Coronary artery (tissue), 2 donors: ENCODE results near the gene INAFM1.

Source experiments
- DNase-seq: peaks from one replicate; pipeline ENCODE4 v3.0.0-alpha.2; 2017; ENCODE audit warnings: low spot score
- H3K27ac ChIP-seq, 2 donors: fragments of 200-600 bp; sonication (generic); one replicate each; pipeline ENCODE4 v1.5.1; 2016 to 2019
- H3K4me3 ChIP-seq: fragments of 200-600 bp; sonication (generic); 2 replicates; pipeline ENCODE4 v1.5.1; 2016; ENCODE audit warnings: mild to moderate bottlenecking, moderate library complexity
- TF ChIP-seq, protein P1 (sequence below): fragments of 200-600 bp; sonication (generic); IDR thresholded peaks from one replicate; pipeline ENCODE4 v1.5.1; 2019; ENCODE audit warnings: antibody characterized with exemption

INAFM1 gene

DNA sequence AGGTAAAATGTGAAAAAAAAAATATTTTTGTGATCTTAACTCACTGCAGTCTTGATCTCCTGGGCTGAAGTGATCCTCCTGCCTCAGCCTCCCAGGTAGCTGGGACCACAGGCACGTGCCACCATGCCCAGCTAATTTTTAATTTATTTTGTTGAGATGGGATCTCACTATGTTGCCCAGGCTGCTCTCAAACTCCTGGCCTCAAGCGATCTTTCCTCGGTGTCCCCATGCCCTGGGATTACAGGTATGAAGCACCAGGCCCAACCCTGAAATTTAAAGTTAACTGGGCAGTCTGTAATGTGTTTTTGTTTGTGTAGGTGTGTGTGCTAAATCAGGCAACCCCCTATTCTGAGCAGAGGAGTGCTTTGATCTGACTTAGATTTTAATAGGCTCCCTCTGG is 31.6 kb downstream of the INAFM1 start:
- DNase-seq: no peak
- TF ChIP-seq, protein P1, sequence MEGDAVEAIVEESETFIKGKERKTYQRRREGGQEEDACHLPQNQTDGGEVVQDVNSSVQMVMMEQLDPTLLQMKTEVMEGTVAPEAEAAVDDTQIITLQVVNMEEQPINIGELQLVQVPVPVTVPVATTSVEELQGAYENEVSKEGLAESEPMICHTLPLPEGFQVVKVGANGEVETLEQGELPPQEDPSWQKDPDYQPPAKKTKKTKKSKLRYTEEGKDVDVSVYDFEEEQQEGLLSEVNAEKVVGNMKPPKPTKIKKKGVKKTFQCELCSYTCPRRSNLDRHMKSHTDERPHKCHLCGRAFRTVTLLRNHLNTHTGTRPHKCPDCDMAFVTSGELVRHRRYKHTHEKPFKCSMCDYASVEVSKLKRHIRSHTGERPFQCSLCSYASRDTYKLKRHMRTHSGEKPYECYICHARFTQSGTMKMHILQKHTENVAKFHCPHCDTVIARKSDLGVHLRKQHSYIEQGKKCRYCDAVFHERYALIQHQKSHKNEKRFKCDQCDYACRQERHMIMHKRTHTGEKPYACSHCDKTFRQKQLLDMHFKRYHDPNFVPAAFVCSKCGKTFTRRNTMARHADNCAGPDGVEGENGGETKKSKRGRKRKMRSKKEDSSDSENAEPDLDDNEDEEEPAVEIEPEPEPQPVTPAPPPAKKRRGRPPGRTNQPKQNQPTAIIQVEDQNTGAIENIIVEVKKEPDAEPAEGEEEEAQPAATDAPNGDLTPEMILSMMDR: no peak
- no peak overlapping the region for H3K27ac ChIP-seq
- H3K4me3 ChIP-seq: no peak overlapping the region

GRCh38 chr19:47309038-47309437 is 34.4 kb downstream of the INAFM1 start:
- Histone ChIP-seq H3K27ac (peak overlapping the region in 1 of 2 donors; percentile 47), H3K4me3 (peak overlapping the region; percentile 12)
- TF ChIP-seq, protein P1: no peak
- no peak for DNase-seq

DNA sequence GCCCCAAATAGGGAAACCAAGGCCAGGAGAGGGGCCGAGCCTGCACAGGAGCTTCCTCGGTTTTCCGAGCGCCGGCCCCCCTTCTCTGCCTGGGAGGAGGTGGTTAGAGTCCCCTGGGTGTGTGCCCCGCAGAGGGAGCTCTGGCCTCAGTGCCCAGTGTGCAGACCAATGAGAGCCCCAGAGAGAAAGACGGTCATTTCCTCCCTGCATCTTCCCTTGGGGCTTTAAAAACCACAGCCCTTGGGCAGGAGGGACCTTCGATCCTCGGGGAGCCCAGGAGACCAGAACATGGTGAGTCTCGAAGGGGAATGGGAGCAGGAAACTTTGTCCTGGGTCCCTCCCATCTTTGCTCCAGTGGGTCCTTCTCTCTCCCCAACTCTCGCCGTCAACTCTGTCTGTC is 34.9 kb downstream of the INAFM1 start, which contains the start of gene C5AR1:
C5AR1 (plus strand) TSS at position 254 of the 400 bp plus-strand sequence; CDS start at position 289, 35 bp downstream.
- TF ChIP-seq, protein P1: no peak
- DNase-seq: no peak
- Histone ChIP-seq H3K4me3 (peak within 1 kb of the TSS; percentile 46), H3K27ac (peak within 1 kb of the TSS in 1 of 2 donors; percentile 59)

DNA sequence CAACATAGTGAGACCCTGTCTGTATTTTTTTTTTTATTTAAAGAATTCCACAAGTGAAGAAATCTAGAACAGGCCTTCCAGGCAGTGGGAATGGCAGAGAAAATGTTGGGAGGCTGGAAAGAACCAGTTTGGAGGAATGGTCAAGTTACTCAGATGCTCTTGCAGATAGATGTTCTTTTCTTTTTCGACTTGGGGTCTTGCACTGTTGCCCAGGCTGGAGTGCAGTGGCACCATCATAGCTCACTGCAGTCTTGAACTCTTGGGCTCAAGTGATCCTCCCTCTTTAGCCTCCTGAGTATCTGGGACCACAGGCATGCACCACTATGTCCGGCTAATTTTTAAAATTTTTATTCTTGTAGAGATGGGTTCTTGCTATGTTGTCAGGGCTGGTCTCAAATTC is 35.6 kb downstream of the INAFM1 start:
- DNase-seq: no peak
- TF ChIP-seq, protein P1: no peak
- H3K4me3 ChIP-seq: peak overlapping the region; percentile 46
- peak overlapping the region in 1 of 2 donors; percentile 59 for H3K27ac ChIP-seq

- Histone ChIP-seq H3K27ac (peak overlapping the region in 1 of 2 donors; percentile 59), H3K4me3 (peak overlapping the region; percentile 46)
- DNase-seq: no peak
- TF ChIP-seq, protein P1: no peak
Measured at GRCh38 chr19:47310819-47311218, 36.1 kb downstream of the INAFM1 start.

DNA sequence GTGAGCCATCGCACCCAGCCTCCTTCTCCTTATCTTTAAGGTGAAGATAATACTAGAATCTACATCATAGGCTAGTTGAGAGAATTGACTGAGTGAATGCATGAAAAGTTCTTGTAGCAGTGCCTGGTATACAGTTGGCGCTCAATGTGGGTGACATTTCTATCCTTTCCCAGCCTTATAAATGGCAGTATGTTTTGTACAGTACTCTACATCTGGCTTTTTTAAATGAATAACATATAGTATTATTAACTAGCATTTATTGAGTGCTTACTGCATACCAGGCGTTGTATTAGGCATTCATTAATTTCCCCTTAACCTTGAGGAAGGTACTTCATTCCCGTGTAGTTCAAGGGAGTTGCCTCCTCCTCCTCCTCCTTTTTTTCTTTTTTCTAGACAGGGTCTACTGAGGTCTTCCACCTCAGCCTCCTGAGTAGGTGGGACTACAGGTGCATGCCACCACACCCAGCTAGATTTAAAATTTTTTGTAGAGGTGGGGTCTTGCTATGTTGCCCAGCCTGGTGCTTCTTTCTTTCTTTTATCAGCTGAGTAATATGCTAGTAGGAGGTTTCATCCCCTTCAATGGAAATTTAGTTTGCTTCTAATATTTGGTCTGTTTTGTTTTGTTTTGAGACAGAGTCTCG is 37.8 kb downstream of the INAFM1 start:
- Histone ChIP-seq H3K27ac (peak overlapping the region in 1 of 2 donors; percentile 68), H3K4me3 (peak overlapping the region; percentile 43)
- TF ChIP-seq, protein P1: no peak
- DNase-seq: no peak

GRCh38 chr19:47313754-47314295 is 39.1 kb downstream of the INAFM1 start:
- peak overlapping the region; percentile 43 for H3K4me3 ChIP-seq

More at GRCh38 chr19:47313754-47314295, 39.1 kb downstream of the INAFM1 start:
- TF ChIP-seq, protein P1: no peak
- H3K27ac ChIP-seq: peak overlapping the region in 1 of 2 donors; percentile 68
- no peak for DNase-seq
